ENCODE data around the gene ANKRD34A. TPM values are rescaled to one million over a fixed set of nuclear protein-coding genes. Genes with fewer than 3 reads are reported as not detected.

Gene ANKRD34A
- total and polyA plus RNA-seq, 10 donors: 0.57 to 3.1 (median 1.1) TPM

- Histone ChIP-seq H3K4me3 (peak overlapping the region; percentile 86 to 100 (median 95)), H3K27ac (peak overlapping the region; percentile 93 to 100 (median 99)), H3K4me1 (peaks cover 31 to 73% (median 59%) of the 10 kb centered on the region in 6 donors), H3K9me3 (no peaks in the 10 kb centered on the region), H3K27me3 (replicated peaks in 1 of 7) (no peaks in the 10 kb centered on the region), H3K36me3 (peaks cover 21 to 43% (median 35%) of the 10 kb centered on the region in 6 donors)
- 1 to 3% (median 1%) methylated on average over 8 of the region's 8 CpGs for WGBS, 5 donors
- peak in 1 of 3 donors; percentile 74 for TF ChIP-seq POLR2AphosphoS5 (IDR thresholded peaks at IDR 0.05)
- TF ChIP-seq, protein P1, sequence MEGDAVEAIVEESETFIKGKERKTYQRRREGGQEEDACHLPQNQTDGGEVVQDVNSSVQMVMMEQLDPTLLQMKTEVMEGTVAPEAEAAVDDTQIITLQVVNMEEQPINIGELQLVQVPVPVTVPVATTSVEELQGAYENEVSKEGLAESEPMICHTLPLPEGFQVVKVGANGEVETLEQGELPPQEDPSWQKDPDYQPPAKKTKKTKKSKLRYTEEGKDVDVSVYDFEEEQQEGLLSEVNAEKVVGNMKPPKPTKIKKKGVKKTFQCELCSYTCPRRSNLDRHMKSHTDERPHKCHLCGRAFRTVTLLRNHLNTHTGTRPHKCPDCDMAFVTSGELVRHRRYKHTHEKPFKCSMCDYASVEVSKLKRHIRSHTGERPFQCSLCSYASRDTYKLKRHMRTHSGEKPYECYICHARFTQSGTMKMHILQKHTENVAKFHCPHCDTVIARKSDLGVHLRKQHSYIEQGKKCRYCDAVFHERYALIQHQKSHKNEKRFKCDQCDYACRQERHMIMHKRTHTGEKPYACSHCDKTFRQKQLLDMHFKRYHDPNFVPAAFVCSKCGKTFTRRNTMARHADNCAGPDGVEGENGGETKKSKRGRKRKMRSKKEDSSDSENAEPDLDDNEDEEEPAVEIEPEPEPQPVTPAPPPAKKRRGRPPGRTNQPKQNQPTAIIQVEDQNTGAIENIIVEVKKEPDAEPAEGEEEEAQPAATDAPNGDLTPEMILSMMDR (IDR thresholded peaks at IDR 0.05 in 8 of 11, conservative IDR thresholded peaks at IDR 0.05 in 3 of 11): no peak
- DNase-seq: no peak
- intact Hi-C loops (cut with DNase I; ENCODE audit: low total_unique reads): no loop called here
These were observed 30.9 kb upstream of the ANKRD34A start for GRCh38 chr1:145995148-145995881.

DNA sequence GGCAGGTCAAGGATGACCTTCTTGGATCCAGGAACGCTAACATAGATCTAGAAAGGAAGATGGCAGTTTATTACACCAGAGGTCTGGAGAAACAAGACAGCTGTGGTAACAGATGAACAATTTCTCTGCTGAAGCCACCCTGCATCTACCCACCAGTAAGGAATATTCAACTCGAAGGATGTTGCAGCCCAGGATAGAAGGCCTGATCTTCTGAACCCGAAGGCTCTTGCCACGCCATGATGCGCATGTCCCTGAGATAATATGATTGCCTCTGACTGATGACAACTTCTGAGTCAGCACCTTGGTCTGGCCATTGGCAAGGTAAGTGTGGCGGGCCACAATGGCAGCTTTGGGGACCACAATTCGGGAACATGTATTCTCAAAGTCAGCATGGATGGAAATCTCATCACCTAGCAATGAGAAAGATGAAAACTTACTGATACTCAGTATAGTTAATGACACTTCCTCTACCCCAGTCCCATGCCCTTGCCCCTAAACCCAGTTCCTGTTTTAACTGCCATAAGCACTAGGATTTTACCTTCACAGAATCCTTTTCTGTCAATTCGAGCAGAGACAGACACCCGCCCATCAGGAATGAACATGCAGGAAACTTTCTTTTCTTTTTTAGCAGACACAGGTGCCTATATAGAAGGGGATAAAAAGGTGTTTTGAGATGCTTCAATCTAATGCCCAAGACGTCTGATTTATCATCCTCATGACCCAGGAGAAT, 30.2 kb upstream of the ANKRD34A start:
- 4 to 14% (median 8%) methylated on average over 10 of the region's 10 CpGs for WGBS, 5 donors

DNA sequence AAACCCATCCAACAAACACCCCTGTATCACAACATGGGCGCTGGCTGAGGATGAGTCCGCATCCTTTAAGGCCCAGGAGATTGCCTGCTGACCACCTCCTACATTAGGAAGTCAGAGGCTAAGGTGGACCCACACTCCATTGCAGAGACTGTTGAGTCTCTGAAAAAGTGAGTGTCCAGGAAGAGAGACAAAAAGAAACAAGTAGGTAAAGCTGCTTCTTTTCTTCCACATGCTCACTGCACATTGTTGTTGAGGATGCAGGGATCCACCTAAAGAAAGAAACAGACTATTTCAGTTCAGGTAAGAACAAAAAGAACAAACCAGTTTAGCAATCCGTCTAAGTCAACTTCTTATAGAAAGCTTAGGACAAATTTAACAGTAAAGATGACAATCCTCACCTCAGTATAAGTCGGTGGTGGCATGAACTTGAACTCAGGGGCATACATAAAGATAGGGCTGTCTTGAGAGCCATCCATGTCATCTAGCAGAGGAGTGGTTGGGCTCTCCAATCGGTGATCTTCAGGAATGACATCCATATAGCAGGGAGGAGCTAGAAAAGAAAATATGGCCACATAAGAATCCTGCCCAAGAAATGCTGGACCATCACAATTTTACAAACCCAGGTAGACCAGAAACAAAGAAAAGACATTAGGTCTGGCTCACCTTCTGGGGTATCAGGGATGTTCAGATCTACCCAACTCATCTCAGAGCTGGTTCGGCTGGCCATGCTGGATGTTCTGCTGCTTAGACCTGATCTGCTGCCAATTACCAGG, 29.4 kb upstream of the ANKRD34A start:
- peak overlapping the region; percentile 93 to 100 (median 99) for H3K27ac ChIP-seq
- DNase-seq: no peak
- peak overlapping the region; percentile 86 to 100 (median 95) for H3K4me3 ChIP-seq
- peak in 1 of 3 donors; percentile 95 for TF ChIP-seq POLR2AphosphoS5 (IDR thresholded peaks at IDR 0.05)
- TF ChIP-seq POLR2A (IDR thresholded peaks at IDR 0.05): peak in 2 of 3 donors; percentile 1 to 25
- TF ChIP-seq, protein P1 (IDR thresholded peaks at IDR 0.05 in 8 of 11, conservative IDR thresholded peaks at IDR 0.05 in 3 of 11): peak in 1 of 11 experiments; percentile 11
- WGBS, 5 donors: 23 to 32% (median 26%) methylated on average over 6 of the region's 6 CpGs
- H3K27me3 ChIP-seq (replicated peaks in 1 of 7): no peaks in the 10 kb centered on the region
- intact Hi-C loops (cut with DNase I; ENCODE audit: low total_unique reads): no loop called here
- peaks cover 21 to 43% (median 35%) of the 10 kb centered on the region in 6 donors for H3K36me3 ChIP-seq
- H3K9me3 ChIP-seq: no peaks in the 10 kb centered on the region
- H3K4me1 ChIP-seq: peaks cover 19 to 73% (median 55%) of the 10 kb centered on the region in 6 donors

More for the DNA sequence above, 30.2 kb upstream of the ANKRD34A start:
- Histone ChIP-seq H3K4me3 (peak overlapping the region; percentile 86 to 100 (median 95)), H3K27me3 (replicated peaks in 1 of 7) (no peaks in the 10 kb centered on the region), H3K36me3 (peaks cover 21 to 43% (median 35%) of the 10 kb centered on the region in 6 donors), H3K4me1 (peaks cover 26 to 73% (median 56%) of the 10 kb centered on the region in 6 donors), H3K27ac (peak overlapping the region; percentile 93 to 100 (median 99)), H3K9me3 (no peaks in the 10 kb centered on the region)
- intact Hi-C loops (cut with DNase I; ENCODE audit: low total_unique reads): no loop called here
- no peak for DNase-seq
- TF ChIP-seq POLR2A (IDR thresholded peaks at IDR 0.05) (peak in 2 of 3 donors; percentile 45 to 64), POLR2AphosphoS5 (IDR thresholded peaks at IDR 0.05) (peak; percentile 26 to 98 (median 77))
- TF ChIP-seq, protein P1 (IDR thresholded peaks at IDR 0.05 in 8 of 11, conservative IDR thresholded peaks at IDR 0.05 in 3 of 11): no peak
